Endothelial cell of umbilical vein (primary cell): Measurements from ENCODE around the gene ACHE. TPM values are rescaled to one million over a fixed set of nuclear protein-coding genes. Genes with fewer than 3 reads are reported as not detected.
"Not testable (repeated sequence)": the region's sequence is repeated elsewhere in the genome, so short reads cannot be mapped to it uniquely, and the experiment has no call there.

Experiments used
- BruUV-seq: library from RNA; stranded (reverse); fragments of 400-500 nt; replicated peaks from 2 replicates; lab custom pipeline; 2021; lab: Mats Ljungman, UMichigan
- CTCF ChIA-PET: fragments of 300-600, 350-600 bp; sonication (Branson Sonifier 250); formaldehyde crosslinking; loops from one replicate; lab custom pipeline; 2021; ENCODE audit warnings: antibody characterized with exemption, inconsistent platforms; lab: Charles Lee
- POLR2A ChIA-PET: fragments of 300-600, 350-600 bp; sonication (Branson Sonifier 250); formaldehyde crosslinking; loops from one replicate; lab custom pipeline; 2021; ENCODE audit warnings: antibody characterized with exemption, inconsistent platforms; lab: Charles Lee
- DNase-seq: peaks from one replicate; pipeline ENCODE4 v3.0.0-alpha.2; 2011; ENCODE audit warnings: low read depth, low spot score
- FAIRE-seq: peaks from 2 replicates; lab custom pipeline; 2011; peaks lifted over from hg19 to GRCh38; lab: Jason Lieb, UNC
- H2AFZ ChIP-seq: 2 replicates; pipeline ENCODE4 v1.6.0; 2012; ENCODE audit warnings: low read depth, low read length, control low read depth, inconsistent platforms
- H3K27ac ChIP-seq: 2 replicates; pipeline ENCODE4 v1.5.1; 2011; ENCODE audit warnings: low read depth, mild to moderate bottlenecking, control low read depth, low read length, moderate library complexity; ENCODE audit not compliant: insufficient read depth
- H3K27me3 ChIP-seq, 2 experiments: 2 replicates each; pipeline versions ENCODE4 v1.6.0 to v1.6.1; 2011; ENCODE audit warnings: low read length in 2 of 2, mixed read lengths in 1 of 2; ENCODE audit not compliant: control insufficient read depth in 2 of 2, insufficient read depth in 2 of 2
- H3K36me3 ChIP-seq, 2 experiments: 2 replicates in 1 of 2; 3 replicates in 1 of 2; pipeline ENCODE4 v1.5.1; 2011; ENCODE audit warnings: low read length in 2 of 2, mild to moderate bottlenecking in 1 of 2, moderate library complexity in 1 of 2; ENCODE audit not compliant: control insufficient read depth in 2 of 2, insufficient read depth in 2 of 2; ENCODE audit errors: extremely low read depth in 1 of 2
- H3K4me1 ChIP-seq: 3 replicates; pipeline ENCODE4 v1.5.1; 2011; ENCODE audit warnings: mild to moderate bottlenecking, low read length; ENCODE audit not compliant: control insufficient read depth, insufficient read depth; ENCODE audit errors: extremely low read depth
- H3K4me2 ChIP-seq: 2 replicates; pipeline ENCODE4 v1.6.1; 2011; ENCODE audit warnings: low read length, control low read depth, mixed read lengths; ENCODE audit not compliant: insufficient read depth
- H3K4me3 ChIP-seq, 3 experiments: fragments of 200-600 bp in 1 of 3; sonication (generic), shearing (Covaris generic) in 1 of 3; replicated peaks in 1 of 3; 2 replicates each; pipeline ENCODE4 v1.5.1; 2011 to 2016; ENCODE audit warnings: control low read depth in 3 of 3, low read length in 3 of 3, mild to moderate bottlenecking in 2 of 3, inconsistent platforms in 1 of 3, low read depth in 1 of 3, moderate library complexity in 1 of 3; ENCODE audit not compliant: insufficient read depth in 1 of 3
- H3K79me2 ChIP-seq: 2 replicates; pipeline ENCODE4 v1.6.0; 2012; ENCODE audit warnings: low read length, inconsistent platforms; ENCODE audit not compliant: control insufficient read depth, insufficient read depth
- H3K9ac ChIP-seq: replicated peaks from 2 replicates; pipeline ENCODE3; 2011; ENCODE audit warnings: low read length, control low read depth; ENCODE audit not compliant: insufficient read depth; ENCODE audit errors: extremely low read depth
- H3K9me1 ChIP-seq: replicated peaks from 3 replicates; pipeline ENCODE4 v1.6.0; 2011; ENCODE audit warnings: mild to moderate bottlenecking, low read length; ENCODE audit not compliant: control insufficient read depth, insufficient read depth; ENCODE audit errors: extremely low read depth
- H3K9me3 ChIP-seq: replicated peaks from 2 replicates; pipeline ENCODE4 v1.5.1; 2012; ENCODE audit warnings: low read length, inconsistent platforms; ENCODE audit not compliant: control insufficient read depth, insufficient read depth
- H4K20me1 ChIP-seq: replicated peaks from 2 replicates; pipeline ENCODE3; 2011; ENCODE audit warnings: mild to moderate bottlenecking, low read length; ENCODE audit not compliant: control insufficient read depth, insufficient read depth; ENCODE audit errors: extremely low read depth
- EZH2 ChIP-seq: IDR thresholded peaks from 2 replicates; pipeline ENCODE4 v1.6.1; 2012; ENCODE audit warnings: borderline replicate concordance, low read depth, mild to moderate bottlenecking, moderate library complexity, low read length, inconsistent platforms; ENCODE audit not compliant: severe bottlenecking
- FOS ChIP-seq: IDR thresholded peaks from 2 replicates; pipeline ENCODE4 v1.6.1; 2011; ENCODE audit warnings: mild to moderate bottlenecking, low read length, moderate library complexity, borderline replicate concordance; ENCODE audit not compliant: insufficient read depth
- GATA2 ChIP-seq: IDR thresholded peaks from 2 replicates; pipeline ENCODE4 v1.7.0; 2011; ENCODE audit warnings: low read depth, mild to moderate bottlenecking, moderate library complexity, mixed read lengths, low read length; ENCODE audit not compliant: insufficient read length, insufficient read depth
- JUN ChIP-seq: IDR thresholded peaks from 2 replicates; pipeline ENCODE4 v1.6.1; 2011; ENCODE audit warnings: borderline replicate concordance, low read depth; ENCODE audit not compliant: insufficient read length, insufficient read depth
- MYC ChIP-seq: IDR thresholded peaks from one replicate; pipeline ENCODE4 v1.6.1; 2011; ENCODE audit warnings: mild to moderate bottlenecking, low read depth, low read length
- POLR2A ChIP-seq: IDR thresholded peaks from 2 replicates; pipeline ENCODE4 v1.6.1; 2012; ENCODE audit warnings: low read depth, mild to moderate bottlenecking, control low read depth, low read length
- POLR2AphosphoS5 ChIP-seq: IDR thresholded peaks from 2 replicates; pipeline ENCODE4 v1.6.1; 2012; ENCODE audit warnings: low read depth, mild to moderate bottlenecking, control low read depth, low read length, moderate library complexity; ENCODE audit not compliant: insufficient read depth
- dilution Hi-C: fragments of 300-500 bp; cut with MboI; formaldehyde crosslinking; loops from one replicate; pipeline ENCODE4 v1.15.0; 2019; ENCODE audit warnings: low sequenced_read_pairs; ENCODE audit not compliant: extremely low pct_ligation_motif_present
- intact Hi-C: fragments of 100-400 bp; cut with micrococcal nuclease; formaldehyde crosslinking; loops from one replicate; pipeline ENCODE4 v1.10.0; 2022
- polyA plus RNA-seq, 4 experiments: library from polyadenylated mRNA; depleted of rRNA in 3 of 4; stranded (reverse) in 3 of 4; unstranded in 1 of 4; fragments of >200 nt; gene quantifications; 2 replicates each; pipeline versions ENCODE4 v1.2.1 to v1.2.3, GENCODE V29; 2011 to 2012; ENCODE audit warnings: missing spikeins in 1 of 4
- total RNA-seq: library from RNA; stranded (reverse); gene quantifications from 2 replicates; pipeline ENCODE4 v1.2.3, GENCODE V29; 2021
- TF ChIP-seq, protein P1 (sequence below): IDR thresholded peaks from 2 replicates; pipeline ENCODE4 v1.6.1; 2011; ENCODE audit not compliant: insufficient read depth, insufficient read length
- TF ChIP-seq, protein P2 (sequence below), 2 donors: IDR thresholded peaks; 1 replicate in 1 of 2; 2 replicates in 1 of 2; pipeline ENCODE4 v1.5.1; 2011; ENCODE audit warnings: low read length in 2 of 2, mild to moderate bottlenecking in 2 of 2, moderate library complexity in 2 of 2, control low read depth in 1 of 2, inconsistent platforms in 1 of 2, low read depth in 1 of 2; ENCODE audit not compliant: insufficient read depth in 1 of 2; ENCODE audit errors: extremely low read depth in 1 of 2

Gene ACHE
- total and polyA plus RNA-seq, 2 donors (not counting 3 experiments of a cell fraction or from before 2014, with no cell fraction given) = 0.18 to 0.28 TPM

DNA sequence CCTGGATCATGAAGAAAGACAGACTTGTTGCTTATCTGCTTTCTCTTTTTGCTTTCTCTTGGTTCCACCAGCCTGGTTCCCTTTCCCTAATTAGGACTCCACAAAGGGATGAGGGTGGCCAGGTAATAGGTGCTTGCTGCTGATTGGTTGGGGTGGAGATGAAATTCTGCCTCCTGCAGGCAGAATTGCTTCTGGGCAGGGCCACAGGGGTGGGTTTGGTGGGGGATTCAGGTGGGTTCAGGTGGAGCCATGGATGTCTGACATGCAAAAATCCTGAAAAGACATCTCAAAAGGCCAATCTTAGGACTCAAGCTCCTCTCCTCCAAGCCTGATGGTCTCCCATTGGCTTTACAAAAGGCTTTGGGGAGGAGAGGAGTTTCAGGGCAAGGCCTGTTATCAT lies 25.4 kb upstream of the ACHE start:
- Histone ChIP-seq H3K9me1 (no peaks in the 10 kb centered on the region), H3K9ac (no peak overlapping the region), H3K36me3 (no peaks in the 10 kb centered on the region), H3K9me3 (no peaks in the 10 kb centered on the region), H3K27ac (no peak overlapping the region), H3K4me2 (no peak overlapping the region), H3K79me2 (no peaks in the 10 kb centered on the region), H3K4me3 (no peak overlapping the region), H3K27me3 (peaks cover 2 to 5% of the 10 kb centered on the region in 2 experiments), H2AFZ (no peak overlapping the region), H4K20me1 (no peaks in the 10 kb centered on the region), H3K4me1 (no peaks in the 10 kb centered on the region)
- TF ChIP-seq GATA2 (no peak), POLR2A (no peak), MYC (no peak), EZH2 (no peak), JUN (no peak), FOS (no peak), POLR2AphosphoS5 (no peak)
- TF ChIP-seq, protein P1, sequence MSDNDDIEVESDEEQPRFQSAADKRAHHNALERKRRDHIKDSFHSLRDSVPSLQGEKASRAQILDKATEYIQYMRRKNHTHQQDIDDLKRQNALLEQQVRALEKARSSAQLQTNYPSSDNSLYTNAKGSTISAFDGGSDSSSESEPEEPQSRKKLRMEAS = no peak
- TF ChIP-seq, protein P2, sequence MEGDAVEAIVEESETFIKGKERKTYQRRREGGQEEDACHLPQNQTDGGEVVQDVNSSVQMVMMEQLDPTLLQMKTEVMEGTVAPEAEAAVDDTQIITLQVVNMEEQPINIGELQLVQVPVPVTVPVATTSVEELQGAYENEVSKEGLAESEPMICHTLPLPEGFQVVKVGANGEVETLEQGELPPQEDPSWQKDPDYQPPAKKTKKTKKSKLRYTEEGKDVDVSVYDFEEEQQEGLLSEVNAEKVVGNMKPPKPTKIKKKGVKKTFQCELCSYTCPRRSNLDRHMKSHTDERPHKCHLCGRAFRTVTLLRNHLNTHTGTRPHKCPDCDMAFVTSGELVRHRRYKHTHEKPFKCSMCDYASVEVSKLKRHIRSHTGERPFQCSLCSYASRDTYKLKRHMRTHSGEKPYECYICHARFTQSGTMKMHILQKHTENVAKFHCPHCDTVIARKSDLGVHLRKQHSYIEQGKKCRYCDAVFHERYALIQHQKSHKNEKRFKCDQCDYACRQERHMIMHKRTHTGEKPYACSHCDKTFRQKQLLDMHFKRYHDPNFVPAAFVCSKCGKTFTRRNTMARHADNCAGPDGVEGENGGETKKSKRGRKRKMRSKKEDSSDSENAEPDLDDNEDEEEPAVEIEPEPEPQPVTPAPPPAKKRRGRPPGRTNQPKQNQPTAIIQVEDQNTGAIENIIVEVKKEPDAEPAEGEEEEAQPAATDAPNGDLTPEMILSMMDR (IDR thresholded peaks at IDR 0.05; ENCODE audit: extremely low read depth in 1 of 2, insufficient read depth in 1 of 2, low read depth in 1 of 2, low read length in 2 of 2) = no peak
- no TSS peak for BruUV-seq
- no peak for FAIRE-seq
- intact Hi-C loops = no loop called here
- dilution Hi-C loops = no loop called here
- no peak for DNase-seq
- CTCF ChIA-PET = no interaction called here
- POLR2A ChIA-PET = no interaction called here

GRCh38 chr7:100919779-100920437 lies 24.2 kb upstream of the ACHE start:
- FAIRE-seq, H4K20me1 ChIP-seq, H3K9ac ChIP-seq, H3K9me1 ChIP-seq, H3K9me3 ChIP-seq, CTCF ChIA-PET, H3K27ac ChIP-seq, BruUV-seq, H3K4me3 ChIP-seq, H3K4me1 ChIP-seq, H3K4me2 ChIP-seq, dilution Hi-C loops, H3K79me2 ChIP-seq, DNase-seq, POLR2A ChIA-PET, intact Hi-C loops, H3K36me3 ChIP-seq, H2AFZ ChIP-seq, H3K27me3 ChIP-seq: not testable (repeated sequence)

DNA sequence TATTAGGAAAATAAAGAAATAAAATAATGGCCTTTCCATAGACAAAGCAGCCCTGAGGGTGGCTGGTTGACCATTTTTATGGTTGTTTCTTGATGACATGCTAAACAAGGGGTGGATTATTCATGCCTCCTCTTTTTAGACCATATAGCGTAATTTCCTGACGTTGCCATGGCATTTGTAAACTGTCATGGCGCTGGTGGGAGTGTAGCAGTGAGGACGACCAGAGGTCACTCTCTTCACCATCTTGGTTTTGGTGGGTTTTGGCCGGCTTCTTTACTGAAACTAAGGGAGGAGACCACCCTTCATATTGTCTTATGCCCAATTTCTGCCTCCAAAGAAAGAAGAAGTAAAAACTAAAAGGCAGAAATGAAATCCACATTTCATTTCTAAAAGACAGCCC lies 23.6 kb upstream of the ACHE start:
- H3K27me3 ChIP-seq, CTCF ChIA-PET, POLR2A ChIA-PET, H3K79me2 ChIP-seq, H2AFZ ChIP-seq, H3K36me3 ChIP-seq, FAIRE-seq, BruUV-seq, H3K4me3 ChIP-seq, H3K27ac ChIP-seq, H4K20me1 ChIP-seq, H3K4me1 ChIP-seq, H3K9me3 ChIP-seq, H3K4me2 ChIP-seq, DNase-seq, H3K9me1 ChIP-seq, H3K9ac ChIP-seq, dilution Hi-C loops, intact Hi-C loops: not testable (repeated sequence)
